ENCODE results near the gene NBAS.

- TF ChIP-seq CTCF (IDR thresholded peaks at IDR 0.05; ENCODE audit: insufficient read depth, low read length, poor library complexity, severe bottlenecking) (no peak), EZH2phosphoT487 (conservative IDR thresholded peaks at IDR 0.05; ENCODE audit: low read length) (no peak)
These were observed 4.7 kb downstream of the NBAS start for GRCh38 chr2:15556311-15556930.

Data from SU-DHL-6 (cell line).